Gastrocnemius medialis (tissue), 4 donors: ENCODE results near the gene FBXO9. TPM values are rescaled to one million over a fixed set of nuclear protein-coding genes. Genes with fewer than 3 reads are reported as not detected.

Source experiments
- ATAC-seq, 2 donors: fragments of 150-250 bp; one replicate each; pipeline ENCODE4 v1.9.1; 2016
- DNase-seq, 2 donors: peaks; one replicate each; pipeline ENCODE4 v3.0.0-alpha.2; 2019
- H3K27ac ChIP-seq, 4 donors: fragments of 200-600 bp; sonication (generic); 1 replicate in 1 of 4; 2 replicates in 3 of 4; pipeline ENCODE4 v1.5.1; 2016 to 2018; ENCODE audit warnings: mild to moderate bottlenecking in 2 of 4, moderate library complexity in 1 of 4
- H3K27me3 ChIP-seq, 3 donors: fragments of 200-600 bp; sonication (generic) in 2 of 3; 1 replicate in 1 of 3; 2 replicates in 2 of 3; pipeline versions ENCODE4 v1.5.1 to v1.6.0; 2016 to 2019; ENCODE audit warnings: mild to moderate bottlenecking in 1 of 3, moderate library complexity in 1 of 3
- H3K36me3 ChIP-seq, 2 donors: fragments of 200-600 bp; sonication (generic) in 1 of 2; one replicate each; pipeline ENCODE4 v1.5.1; 2017 to 2018
- H3K4me1 ChIP-seq, 2 donors: fragments of 200-600 bp; sonication (generic) in 1 of 2; one replicate each; pipeline ENCODE4 v1.5.1; 2016 to 2017; ENCODE audit warnings: mild to moderate bottlenecking in 2 of 2
- H3K4me3 ChIP-seq, 4 donors: fragments of 200-600 bp; sonication (generic) in 3 of 4; 1 replicate in 1 of 4; 2 replicates in 3 of 4; pipeline ENCODE4 v1.5.1; 2016 to 2019; ENCODE audit warnings: mild to moderate bottlenecking in 2 of 4
- H3K9me3 ChIP-seq, 3 donors: fragments of 200-600 bp; sonication (generic) in 2 of 3; 1 replicate in 1 of 3; 2 replicates in 2 of 3; pipeline ENCODE4 v1.5.1; 2016 to 2019
- POLR2A ChIP-seq, 2 donors: fragments of 450-650 bp; IDR thresholded peaks; one replicate each; pipeline ENCODE4 v1.6.1; 2017; ENCODE audit warnings: antibody characterized with exemption in 2 of 2, mild to moderate bottlenecking in 2 of 2, moderate library complexity in 2 of 2
- in situ Hi-C, 4 donors: fragments of 200-750 bp; cut with MboI; loops; one replicate each; pipeline versions ENCODE4 v1.15.0 to v1.8.0; 2017; ENCODE audit warnings: low sequenced_read_pairs in 4 of 4
- intact Hi-C: fragments of 100-400 bp; cut with DNase I; formaldehyde crosslinking; loops from one replicate; pipeline ENCODE4 v1.15.1; 2023; ENCODE audit warnings: low total_unique reads
- total RNA-seq, 4 donors: library from RNA; depleted of rRNA; stranded (reverse); fragments of >200 nt; gene quantifications; one replicate each; pipeline versions ENCODE4 v1.1.0 to v1.2.3, GENCODE V29; 2016
- TF ChIP-seq, protein P1 (sequence below), 5 experiments: fragments of 450-650 bp in 3 of 5; fragments of 200-600 bp in 2 of 5; sonication (generic) in 2 of 5; IDR thresholded peaks in 4 of 5; conservative IDR thresholded peaks in 1 of 5; 1 replicate in 4 of 5; 2 replicates in 1 of 5; pipeline ENCODE4 v1.5.1; 2016 to 2019; ENCODE audit warnings: antibody characterized with exemption in 5 of 5, mild to moderate bottlenecking in 3 of 5, moderate library complexity in 3 of 5

The FBXO9 gene
- total RNA-seq, 4 donors from 2014 or later: 16.6 to 20.2 (median 19.6) TPM

DNA sequence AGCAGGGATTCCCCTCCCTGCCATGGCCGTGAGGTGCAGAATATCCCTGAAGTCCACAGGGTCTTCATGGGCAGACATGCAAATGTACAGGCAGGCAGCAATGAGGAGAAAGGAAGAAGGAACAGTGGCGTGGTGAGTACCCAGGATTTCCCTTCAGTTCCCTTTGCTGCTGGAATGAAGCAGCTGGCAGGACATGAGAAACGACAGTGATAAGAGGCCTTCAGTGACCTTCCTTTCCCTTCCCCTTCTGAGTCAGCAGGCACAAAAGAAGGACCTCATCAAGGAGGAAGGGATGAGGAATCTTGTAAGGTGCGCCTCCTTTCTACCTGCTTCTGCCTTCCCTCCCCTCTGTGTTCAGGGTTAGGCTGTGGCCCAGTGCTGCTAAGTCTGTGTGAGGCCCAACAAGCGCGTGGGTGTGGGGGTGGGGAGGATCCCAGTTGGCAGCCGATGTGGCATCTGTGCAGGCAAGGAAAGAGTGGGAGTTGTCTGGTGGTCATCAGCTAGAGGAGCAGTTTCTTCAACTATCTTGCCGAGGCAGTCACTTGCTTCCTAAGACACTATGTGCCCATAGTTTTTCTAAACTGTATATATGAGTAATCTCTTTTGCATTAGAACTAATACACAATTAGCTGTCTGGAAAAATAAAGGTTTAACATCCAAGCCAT, 29.5 kb upstream of the FBXO9 start:
- Histone ChIP-seq H3K4me1 (peaks cover 12 to 23% of the 10 kb centered on the region in 2 donors), H3K27me3 (no peaks in the 10 kb centered on the region), H3K4me3 (no peak overlapping the region), H3K27ac (no peak overlapping the region), H3K36me3 (peaks cover 4 to 34% of the 10 kb centered on the region in 2 donors), H3K9me3 (no peaks in the 10 kb centered on the region)
- no peak for TF ChIP-seq POLR2A (IDR thresholded peaks at IDR 0.05)
- TF ChIP-seq, protein P1, sequence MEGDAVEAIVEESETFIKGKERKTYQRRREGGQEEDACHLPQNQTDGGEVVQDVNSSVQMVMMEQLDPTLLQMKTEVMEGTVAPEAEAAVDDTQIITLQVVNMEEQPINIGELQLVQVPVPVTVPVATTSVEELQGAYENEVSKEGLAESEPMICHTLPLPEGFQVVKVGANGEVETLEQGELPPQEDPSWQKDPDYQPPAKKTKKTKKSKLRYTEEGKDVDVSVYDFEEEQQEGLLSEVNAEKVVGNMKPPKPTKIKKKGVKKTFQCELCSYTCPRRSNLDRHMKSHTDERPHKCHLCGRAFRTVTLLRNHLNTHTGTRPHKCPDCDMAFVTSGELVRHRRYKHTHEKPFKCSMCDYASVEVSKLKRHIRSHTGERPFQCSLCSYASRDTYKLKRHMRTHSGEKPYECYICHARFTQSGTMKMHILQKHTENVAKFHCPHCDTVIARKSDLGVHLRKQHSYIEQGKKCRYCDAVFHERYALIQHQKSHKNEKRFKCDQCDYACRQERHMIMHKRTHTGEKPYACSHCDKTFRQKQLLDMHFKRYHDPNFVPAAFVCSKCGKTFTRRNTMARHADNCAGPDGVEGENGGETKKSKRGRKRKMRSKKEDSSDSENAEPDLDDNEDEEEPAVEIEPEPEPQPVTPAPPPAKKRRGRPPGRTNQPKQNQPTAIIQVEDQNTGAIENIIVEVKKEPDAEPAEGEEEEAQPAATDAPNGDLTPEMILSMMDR (IDR thresholded peaks at IDR 0.05 in 4 of 5, conservative IDR thresholded peaks at IDR 0.05 in 1 of 5): no peak
- in situ Hi-C loops: no loop called here
- DNase-seq (no peak), ATAC-seq (no peak)
- intact Hi-C loops: no loop called here

DNA sequence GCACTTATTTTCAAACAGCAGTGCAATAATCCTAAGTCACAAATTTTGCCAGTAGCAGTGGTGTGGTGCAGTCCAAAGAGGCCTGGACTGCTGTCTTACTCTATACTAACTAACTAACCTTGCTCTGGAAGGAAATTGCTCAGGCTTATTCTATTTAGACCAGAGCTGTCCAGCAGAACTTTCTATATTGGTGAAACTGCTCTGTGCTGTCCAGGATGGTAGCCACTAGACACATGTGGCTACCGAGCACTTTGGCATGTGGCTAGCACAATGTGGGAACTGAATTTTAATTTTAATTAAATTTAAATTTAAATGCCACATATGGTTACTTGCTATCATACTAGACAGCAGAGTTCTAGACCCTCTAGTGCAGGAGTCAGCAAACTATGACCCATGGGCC, 27.1 kb upstream of the FBXO9 start:
- intact Hi-C loops: no loop called here
- H3K4me1 ChIP-seq: peaks cover 18 to 30% of the 10 kb centered on the region in 2 donors
- no peaks in the 10 kb centered on the region for H3K9me3 ChIP-seq
- ATAC-seq: no peak
- H3K36me3 ChIP-seq: peaks cover 0 to 36% of the 10 kb centered on the region in 2 donors
- H3K4me3 ChIP-seq: no peak overlapping the region
- no peak overlapping the region for H3K27ac ChIP-seq
- no peak for DNase-seq
- in situ Hi-C loops: no loop called here
- H3K27me3 ChIP-seq: no peaks in the 10 kb centered on the region
- TF ChIP-seq POLR2A (IDR thresholded peaks at IDR 0.05): no peak
- TF ChIP-seq, protein P1 (IDR thresholded peaks at IDR 0.05 in 4 of 5, conservative IDR thresholded peaks at IDR 0.05 in 1 of 5): no peak

DNA sequence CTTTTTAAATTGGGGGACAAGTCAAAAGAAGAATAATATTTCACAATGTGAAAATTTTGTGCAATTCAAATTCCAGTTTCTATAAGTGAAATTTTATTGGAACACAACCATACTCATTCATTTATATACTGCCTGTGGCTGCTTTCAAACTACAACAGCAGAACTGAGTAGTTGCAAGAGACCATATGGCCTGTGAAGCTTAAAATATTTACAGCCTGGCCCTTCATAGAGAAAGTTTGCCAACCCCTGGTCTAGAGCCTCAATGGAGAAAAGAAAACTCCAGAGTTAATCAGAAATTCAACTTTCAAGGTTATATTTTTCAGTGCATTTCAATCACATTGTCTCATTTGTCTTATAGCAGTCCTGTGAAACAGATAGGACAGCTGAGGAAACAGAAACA, 26.6 kb upstream of the FBXO9 start:
- TF ChIP-seq, protein P1 (IDR thresholded peaks at IDR 0.05 in 4 of 5, conservative IDR thresholded peaks at IDR 0.05 in 1 of 5): no peak
- TF ChIP-seq POLR2A (IDR thresholded peaks at IDR 0.05): no peak
- Histone ChIP-seq H3K9me3 (no peaks in the 10 kb centered on the region), H3K27ac (no peak overlapping the region), H3K4me3 (no peak overlapping the region), H3K27me3 (no peaks in the 10 kb centered on the region), H3K36me3 (peaks cover 0 to 36% of the 10 kb centered on the region in 2 donors), H3K4me1 (peaks cover 21 to 29% of the 10 kb centered on the region in 2 donors)
- in situ Hi-C loops (no loop called here), intact Hi-C loops (no loop called here)
- DNase-seq (no peak), ATAC-seq (no peak)

DNA sequence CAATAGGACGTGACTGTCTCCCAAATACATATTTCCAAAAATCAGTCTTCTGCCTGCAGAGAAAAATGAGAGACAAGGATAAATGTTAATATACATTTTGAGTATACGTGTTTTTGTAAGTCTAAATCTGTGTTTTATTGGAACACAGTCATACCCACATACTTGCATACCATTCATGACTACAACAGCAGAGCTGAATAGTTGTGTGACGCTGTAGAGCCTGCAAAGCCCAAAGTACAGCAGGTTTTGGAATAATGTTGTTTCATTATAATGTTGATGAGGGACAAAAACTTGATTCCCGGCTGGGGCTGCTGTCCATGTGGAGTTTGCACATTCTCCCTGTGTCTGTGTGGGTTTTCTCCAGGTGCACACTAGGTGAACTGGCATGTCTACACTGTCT, 23.8 kb upstream of the FBXO9 start:
- peaks cover 29 to 32% of the 10 kb centered on the region in 2 donors for H3K4me1 ChIP-seq
- H3K27me3 ChIP-seq: no peaks in the 10 kb centered on the region
- DNase-seq (no peak), ATAC-seq (no peak)
- no peak overlapping the region for H3K4me3 ChIP-seq
- intact Hi-C loops (no loop called here), in situ Hi-C loops (no loop called here)
- peaks cover 0 to 25% of the 10 kb centered on the region in 2 donors for H3K36me3 ChIP-seq
- no peak overlapping the region for H3K27ac ChIP-seq
- H3K9me3 ChIP-seq: no peaks in the 10 kb centered on the region
- TF ChIP-seq, protein P1 (IDR thresholded peaks at IDR 0.05 in 4 of 5, conservative IDR thresholded peaks at IDR 0.05 in 1 of 5): no peak
- TF ChIP-seq POLR2A (IDR thresholded peaks at IDR 0.05): no peak
